Measurements from ENCODE around the gene SP110.

Gene SP110

DNA sequence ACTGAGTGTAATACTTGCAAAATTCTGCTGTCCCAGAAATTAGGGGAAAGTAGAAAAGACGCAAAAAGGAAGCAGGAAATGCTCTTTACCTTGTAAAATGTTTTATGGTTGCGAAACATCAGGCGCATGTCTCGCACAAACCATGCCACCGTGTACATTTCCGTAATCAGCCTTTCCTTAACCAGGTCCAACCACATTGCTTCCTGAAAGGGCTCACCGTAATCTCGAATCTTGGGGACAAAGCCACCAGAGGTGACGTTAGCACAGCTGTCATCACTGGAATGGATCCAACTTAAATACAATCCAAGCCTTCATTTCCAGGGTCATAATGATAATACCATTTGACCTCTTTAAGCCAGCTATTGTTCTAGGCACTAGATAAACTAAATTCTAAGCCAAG lies 49.3 kb downstream of the SP110 start:
- DNase-seq (ENCODE audit: low read depth): no peak

DNA sequence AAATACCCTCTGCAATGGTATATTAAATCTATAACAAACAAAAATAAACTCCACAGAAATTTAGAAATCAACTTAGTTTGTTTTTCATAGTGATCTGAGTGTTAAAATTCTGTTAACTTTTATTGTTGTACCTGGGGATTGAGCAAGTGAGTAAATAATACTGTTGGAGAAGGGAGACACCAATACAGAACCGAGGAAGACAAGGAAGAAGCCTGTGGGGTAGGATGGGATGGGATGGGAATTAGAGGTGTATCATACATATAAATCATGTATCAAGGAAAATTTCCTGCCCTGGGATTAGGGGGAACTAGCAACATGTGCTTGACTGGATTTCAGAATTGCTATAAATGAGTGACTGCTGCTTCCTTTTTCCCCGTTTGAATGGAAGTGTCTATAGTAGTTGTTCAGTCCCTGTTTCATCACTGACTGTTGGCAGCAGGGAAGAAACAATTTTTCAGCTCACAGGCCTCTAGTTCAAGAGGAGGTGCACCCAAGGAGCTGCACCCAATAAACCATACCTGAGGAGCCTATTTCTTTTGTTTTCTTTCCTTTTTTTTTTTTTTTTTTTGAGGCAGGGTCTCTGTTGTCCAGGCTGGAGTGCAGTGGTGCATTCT lies 53.1 kb downstream of the SP110 start:
- DNase-seq (ENCODE audit: low read depth): no peak

DNA sequence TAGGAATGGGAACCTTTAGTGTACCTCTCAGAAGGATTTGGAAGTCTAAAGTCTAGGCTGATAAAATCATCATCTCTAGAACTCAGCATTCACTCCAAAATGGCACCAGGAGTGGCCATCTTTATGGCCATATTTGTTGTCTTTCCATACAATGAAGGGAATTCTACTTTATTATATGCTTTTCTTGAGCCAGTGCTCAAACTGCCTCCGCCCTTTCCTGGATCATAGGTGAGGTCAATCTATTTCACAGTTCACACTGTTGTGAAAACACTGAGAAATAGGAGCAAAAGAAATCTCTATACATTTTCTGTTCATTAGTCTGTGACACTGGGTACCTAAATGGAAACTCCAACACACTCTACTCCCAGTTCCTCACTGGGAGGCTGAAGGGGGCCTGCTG lies 55.6 kb downstream of the SP110 start:
- no peak for DNase-seq (ENCODE audit: low read depth)

DNA sequence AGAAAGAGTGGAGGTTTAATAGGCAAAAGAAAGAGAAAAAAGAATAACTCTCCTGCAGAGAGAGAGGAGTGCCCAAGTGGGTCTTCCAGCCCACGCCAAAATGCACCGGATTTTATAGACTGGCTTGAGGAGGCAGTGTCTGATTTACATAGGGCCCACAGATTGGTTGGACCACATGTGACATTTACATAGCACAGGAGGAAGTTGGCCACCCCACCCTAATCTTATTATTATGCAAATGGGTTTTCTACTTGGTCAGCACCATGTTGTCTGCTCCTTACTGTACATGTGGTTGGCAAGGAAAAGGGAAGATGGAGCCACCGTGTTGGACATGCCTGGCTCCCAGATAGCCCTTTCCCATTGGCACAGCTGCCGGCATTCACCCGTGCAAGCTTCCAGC lies 56.8 kb downstream of the SP110 start:
- no peak for DNase-seq (ENCODE audit: low read depth)

DNA sequence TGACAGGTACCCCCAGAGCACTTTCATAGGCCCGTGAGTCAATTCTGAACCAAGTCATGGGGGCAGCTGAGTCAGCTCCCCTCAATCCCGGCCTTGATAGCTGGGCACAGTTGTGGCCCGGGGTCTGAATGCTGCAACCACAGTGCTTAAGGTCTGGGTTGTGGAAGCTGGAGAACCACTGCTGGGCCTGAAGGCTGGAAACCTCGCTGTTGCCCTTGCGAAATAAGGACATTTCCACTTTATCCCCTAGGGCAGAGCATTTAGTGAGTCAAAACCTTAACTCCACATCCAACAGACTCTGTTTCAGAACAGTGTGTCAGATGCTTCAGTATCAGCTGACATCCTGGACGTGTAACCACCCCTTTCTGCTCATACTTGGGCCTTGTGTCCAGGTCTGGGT lies 58.6 kb downstream of the SP110 start:
- peak; percentile 26 for DNase-seq (ENCODE audit: low read depth)

DNA sequence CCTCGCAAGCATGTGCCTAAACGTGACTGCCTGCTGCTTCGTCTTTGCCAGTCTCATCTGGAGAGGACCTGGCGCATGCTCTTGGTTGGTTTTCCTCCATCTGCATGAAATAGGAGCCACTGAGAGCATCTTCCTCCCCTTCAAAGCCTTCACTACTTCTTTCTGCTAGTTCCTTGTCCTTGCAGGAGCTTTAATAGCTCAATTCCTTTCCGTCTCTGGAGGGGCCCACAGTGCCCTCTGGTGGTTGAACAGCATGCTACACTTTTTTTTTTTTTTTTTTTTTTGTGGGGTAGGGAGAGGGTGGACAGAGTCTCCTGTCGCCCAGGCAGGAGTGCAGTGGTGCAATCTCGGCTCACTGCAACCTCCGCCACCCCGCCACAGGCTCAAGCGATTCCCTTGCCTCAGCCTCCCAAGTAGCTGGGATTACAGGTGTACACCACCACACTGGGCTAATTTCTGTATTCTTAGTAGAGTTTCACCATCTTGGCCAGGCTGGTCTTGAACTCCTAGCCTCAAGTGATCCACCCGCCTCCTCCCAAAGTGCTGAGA lies 59.6 kb downstream of the SP110 start:
- peak; percentile 6 for DNase-seq (ENCODE audit: low read depth)

DNA sequence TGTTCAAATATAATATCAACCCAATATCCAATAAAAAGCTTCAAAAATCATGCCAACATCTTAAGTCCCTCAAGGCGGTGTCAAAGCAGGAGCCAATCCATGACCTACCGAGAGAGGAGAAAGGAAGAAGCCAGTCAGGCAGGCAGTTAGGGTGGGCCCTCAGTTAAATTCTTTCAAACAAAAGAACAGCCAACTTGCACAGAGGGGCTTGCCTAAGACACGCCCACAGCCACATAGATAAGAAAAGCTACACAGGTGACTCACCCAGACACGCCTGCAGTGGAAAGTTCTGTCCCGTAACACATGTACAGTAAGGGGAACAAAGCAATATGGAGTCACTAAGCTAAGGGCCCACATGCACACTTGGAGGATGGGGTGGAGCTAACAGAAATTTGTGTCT lies 61.3 kb downstream of the SP110 start:
- no peak for DNase-seq (ENCODE audit: low read depth)

DNA sequence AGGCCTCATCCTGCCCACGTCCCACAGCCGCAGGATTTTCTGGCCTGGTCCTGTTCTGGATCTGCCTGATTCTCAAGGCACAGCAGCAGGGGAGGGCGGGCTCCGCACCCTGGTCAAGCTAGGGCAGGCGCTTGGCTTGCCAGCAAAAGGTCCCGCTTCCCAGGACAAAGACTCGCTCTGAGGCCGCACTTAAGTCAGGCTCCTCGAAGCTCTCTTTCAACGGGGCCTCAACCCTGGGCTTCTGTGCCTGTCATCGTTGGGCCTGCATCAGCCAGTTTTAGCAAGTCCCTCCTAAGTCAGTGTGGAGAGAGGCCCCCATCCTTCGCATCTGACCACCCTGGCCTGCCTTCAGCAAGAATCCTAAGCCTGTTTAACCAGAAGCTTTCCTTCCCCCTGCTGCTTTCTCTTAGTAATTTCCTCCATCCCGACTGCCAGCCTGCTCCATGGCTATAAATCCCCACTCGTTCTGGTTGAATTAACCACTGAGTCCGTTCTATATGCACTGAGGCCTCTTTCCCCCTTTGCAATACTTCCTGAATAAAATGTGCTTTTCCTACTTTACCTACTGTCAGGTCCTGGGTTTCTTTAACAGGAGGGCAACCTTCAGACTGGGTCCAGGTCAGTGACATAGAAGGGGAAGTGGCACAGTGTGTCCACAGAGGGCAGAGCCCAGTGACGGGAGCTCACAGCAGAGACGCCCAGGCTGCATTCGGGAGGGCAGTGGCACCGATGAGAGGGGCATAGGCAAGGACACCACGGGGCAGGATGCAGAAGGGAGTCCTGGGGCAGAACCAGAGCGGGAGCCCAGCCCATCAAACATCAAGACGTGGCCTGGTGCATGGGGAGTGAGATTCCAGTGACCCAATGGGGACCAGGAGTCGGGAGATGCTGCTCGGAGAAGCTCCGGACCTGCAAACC lies 62.7 kb downstream of the SP110 start:
- no peak for DNase-seq (ENCODE audit: low read depth)

DNA sequence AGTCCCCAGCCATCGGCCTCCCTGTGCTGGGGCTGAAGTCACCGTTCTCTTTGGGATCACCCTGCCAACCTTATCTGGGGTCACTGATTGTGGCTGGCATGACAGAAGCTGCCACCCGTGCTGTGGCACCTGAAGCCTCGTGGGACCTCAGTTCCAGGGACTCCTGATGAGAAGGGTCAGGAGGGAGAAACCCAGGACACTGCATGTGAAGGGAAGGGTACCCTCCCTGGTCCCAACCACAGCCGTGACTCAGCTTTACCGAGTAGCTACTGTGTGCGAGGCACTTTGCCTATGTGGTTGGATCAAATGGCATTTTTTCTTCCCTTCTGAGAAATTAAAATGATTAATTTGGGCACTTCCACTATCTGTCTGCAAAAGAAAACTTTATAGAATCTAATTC lies 64.4 kb downstream of the SP110 start:
- DNase-seq (ENCODE audit: low read depth): no peak

DNA sequence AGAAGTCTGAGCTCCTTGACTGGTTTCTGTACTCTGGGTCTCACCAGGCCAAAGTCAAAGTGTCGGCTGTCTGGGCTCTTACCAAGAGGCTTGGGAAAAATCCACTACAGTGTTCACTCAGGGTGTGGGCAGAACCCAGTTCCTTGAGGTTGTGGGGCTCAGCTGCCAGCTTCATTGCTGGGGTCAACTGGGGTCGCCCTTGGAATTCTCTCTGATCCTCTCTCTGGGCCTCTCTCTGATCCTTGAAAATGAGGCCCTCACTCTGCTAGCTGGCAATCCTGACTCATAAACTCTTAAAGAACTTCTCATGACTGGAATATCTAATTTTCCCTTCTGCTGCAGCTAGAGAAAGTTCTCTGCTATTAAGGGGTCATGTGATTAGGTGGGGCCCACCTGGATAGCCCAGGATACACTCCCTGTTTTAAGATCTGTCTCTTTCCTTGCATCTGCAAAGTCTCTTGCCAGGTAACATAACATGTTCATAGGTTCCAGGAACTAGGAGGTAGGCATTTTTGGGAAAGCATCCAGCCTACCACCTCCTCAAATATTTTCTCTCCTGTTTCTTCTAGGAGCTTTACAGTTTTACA lies 66.3 kb downstream of the SP110 start:
- DNase-seq (ENCODE audit: low read depth): no peak

DNA sequence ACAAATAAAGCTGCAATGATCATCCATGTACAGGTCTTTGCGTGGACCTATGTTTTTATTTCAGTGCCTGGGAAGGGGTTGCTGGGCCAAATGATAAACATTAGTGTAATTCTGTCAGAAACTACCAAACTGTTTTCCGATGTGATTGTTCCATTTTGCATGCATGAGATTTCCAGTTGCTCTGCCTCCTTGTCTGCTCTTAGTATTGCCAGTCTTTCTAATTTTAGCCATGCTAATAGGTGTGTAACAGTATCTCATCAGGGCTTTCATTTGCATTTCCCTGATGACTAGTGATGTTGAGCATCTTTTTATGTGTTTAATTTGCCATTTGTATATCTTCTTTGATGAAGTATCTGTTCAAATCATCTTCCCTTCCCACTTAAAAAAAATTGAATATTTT lies 67.5 kb downstream of the SP110 start:
- DNase-seq (ENCODE audit: low read depth): no peak

DNA sequence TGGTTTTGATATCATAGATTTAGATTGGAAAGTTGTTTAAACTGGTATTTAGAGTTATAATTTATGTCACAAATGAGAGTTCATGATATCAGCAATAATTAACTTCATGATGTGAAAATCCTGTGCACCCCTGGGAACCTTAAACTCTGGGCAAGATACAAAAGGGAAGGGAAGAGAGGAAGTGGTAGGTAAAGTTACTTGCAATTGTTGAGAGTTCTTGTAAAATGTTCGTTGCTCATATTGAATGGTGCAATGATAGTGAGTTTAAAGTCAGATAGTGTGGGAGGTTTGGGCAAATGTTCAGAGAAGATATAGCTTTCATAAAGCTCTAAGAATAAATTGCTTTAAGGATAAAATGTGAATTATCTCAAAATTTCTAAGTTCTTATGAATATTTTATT lies 75.4 kb downstream of the SP110 start:
- no peak for DNase-seq (ENCODE audit: low read depth)

DNA sequence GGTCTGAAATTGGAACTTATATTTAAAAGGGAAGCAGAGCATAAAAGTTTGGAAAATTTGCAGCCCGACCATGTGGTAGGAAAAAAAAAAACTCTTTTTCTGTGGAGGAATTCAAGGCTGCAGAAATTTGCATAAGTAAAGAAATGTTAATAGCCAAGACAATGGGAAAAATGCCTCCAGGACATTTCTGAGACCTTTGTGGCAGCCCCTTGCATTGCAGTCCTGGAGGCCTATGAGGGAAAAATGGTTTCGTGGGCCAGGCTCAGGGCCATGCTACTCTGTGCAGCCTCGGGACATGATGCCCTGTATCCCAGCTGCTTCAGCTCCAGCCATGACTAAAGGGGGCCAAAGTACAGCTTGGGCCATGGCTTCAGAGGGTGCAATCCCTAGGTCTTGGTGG lies 79.1 kb downstream of the SP110 start:
- no peak for DNase-seq (ENCODE audit: low read depth)

DNA sequence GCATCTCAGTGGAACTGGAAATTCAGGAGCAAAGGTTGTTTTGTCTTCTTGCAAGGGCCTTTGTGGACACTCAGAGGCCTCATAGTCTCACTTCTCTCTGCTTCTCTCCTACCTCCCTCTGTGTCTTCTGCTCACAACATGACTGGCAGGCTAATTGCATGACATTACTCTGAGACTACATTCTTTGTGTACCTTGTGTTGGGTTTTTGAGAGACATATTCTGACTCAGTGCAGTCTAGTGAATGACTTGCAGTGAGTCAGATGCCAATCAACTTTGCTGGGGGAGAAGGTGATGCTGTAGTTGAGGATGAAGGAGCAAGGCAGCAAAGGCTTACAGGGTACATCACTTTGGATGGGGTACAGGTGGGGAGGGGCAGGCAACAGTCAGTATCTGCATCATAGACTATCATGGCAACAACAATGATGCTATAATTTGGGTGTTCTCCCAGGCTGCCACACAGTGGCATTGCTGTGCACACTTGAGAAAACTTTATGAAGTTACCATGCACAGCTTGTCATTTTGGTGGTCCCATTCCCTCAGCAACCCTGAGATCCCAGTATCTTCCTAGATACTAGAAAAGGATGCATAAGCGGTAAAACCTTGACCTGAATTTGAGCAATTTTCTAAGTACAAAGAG lies 81.8 kb downstream of the SP110 start:
- no peak for DNase-seq (ENCODE audit: low read depth)

DNA sequence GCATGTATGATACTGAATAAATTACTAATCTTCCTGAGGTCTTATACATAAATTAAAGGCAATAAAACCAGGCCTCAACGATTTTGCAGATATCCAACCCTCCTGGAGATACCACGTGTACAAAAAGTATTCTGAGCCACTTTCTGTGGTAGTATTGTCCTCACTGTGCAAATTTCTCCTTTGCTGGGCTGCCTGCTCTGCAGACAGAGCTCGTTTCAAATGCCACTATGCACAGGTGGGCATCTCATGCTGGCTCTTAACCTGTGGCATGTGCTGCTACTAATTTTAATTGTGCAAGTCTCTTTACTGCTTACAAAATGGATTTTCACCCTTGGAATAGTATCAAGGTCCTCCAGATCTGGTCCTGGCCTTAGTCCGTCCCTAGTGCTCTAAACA lies 84.7 kb downstream of the SP110 start:
- no peak for DNase-seq (ENCODE audit: low read depth)

DNA sequence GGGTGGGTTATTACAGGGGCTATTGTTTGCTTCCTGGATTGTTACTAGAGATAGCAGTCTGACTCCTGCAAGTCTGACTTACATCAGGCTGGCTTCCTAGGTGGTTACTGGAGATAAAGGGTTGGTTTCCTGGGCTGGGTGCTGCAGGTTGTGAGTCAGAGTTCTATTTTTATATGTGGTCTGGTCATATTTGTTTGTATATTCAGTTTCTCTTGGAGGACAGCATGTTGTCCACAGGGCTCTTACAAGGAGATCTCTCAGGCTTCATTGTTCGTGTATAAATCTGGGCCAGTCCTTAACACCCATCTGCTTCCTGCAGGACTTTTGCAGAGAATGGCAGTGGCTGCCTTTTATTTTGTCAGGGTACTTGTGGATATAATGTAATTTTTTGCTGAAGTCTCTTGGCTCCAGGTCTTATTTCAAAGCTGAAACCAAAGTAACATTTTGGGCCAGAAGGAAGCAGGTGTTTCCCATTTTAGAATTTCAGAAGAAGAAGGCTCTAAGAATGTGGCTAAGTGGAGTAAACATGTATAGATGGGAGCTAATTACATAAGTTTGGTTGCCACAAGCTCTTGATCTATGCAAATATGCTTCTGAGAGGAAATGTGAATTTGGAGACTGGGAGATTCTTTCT lies 85.2 kb downstream of the SP110 start:
- peak; percentile 42 for DNase-seq (ENCODE audit: low read depth)

DNA sequence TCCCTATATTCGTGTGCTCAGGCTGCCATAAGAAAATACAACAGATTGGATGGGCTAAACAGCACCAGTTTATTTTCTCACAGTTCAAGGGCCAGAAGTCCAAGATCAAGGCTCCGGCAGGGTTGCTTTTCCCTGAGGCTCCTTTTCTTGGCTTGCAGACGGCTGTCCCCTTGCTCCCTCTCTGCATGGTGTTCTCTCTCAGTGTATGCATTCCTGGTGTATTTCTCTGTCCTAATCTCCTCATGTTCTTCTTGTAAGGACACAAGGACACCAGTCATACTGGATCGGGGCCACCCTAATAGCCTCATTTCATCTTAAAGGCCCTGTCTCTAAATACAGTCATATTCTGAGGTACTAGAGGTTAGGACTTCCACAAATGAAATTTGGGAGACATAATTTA lies 88.4 kb downstream of the SP110 start:
- no peak for DNase-seq (ENCODE audit: low read depth)

DNA sequence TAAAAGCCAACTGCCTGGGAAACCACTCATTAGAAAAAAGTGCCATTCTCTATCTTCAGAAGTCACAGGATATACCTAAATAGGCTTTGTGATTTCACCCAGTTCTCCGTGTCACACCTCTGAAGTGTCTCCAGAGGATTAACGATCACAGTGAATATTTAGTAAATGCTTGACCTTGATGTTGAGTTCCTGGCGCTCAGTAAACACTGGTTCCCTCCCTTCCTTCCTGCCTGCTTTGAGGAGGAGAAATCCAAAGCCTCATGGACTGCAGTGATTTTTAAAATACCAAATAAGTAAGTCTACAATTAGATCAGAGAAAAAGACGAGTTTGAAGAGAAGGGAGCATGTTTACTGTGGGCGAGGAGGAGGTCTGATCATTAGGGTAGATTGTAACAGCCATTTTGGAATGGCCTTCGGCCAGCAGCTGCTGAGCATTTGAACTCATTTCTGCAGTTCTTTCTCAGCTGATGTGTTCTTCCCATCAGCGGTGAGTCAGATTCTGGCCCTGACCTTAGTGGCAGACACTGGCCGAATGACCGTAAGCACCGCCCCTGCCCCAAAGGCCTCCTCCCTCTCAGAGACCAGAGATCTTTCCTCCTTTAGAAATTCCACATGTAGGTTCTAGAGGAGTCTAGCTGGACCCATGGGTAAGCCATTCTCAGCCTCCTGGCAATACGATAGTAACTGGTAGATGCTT lies 89.0 kb downstream of the SP110 start:
- DNase-seq (ENCODE audit: low read depth): peak; percentile 37

DNA sequence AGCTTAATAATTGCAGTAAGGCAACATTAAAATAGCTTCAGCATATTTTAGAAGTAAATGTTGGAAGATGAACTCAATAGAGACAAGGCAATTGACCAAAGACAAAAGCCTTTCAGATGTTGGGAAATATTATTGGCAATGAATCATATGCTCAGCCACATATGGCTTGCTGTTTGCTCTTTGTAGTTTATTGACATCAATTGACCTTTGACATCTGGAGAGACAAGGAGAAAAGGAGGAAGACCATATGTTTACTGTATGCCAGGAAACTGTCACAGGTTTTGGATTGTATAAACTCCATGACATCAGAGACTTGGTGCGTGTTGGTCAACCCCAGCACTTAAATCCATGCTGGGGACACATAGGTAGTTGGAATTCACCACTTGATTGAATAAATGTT lies 90.4 kb downstream of the SP110 start:
- no peak for DNase-seq (ENCODE audit: low read depth)

DNA sequence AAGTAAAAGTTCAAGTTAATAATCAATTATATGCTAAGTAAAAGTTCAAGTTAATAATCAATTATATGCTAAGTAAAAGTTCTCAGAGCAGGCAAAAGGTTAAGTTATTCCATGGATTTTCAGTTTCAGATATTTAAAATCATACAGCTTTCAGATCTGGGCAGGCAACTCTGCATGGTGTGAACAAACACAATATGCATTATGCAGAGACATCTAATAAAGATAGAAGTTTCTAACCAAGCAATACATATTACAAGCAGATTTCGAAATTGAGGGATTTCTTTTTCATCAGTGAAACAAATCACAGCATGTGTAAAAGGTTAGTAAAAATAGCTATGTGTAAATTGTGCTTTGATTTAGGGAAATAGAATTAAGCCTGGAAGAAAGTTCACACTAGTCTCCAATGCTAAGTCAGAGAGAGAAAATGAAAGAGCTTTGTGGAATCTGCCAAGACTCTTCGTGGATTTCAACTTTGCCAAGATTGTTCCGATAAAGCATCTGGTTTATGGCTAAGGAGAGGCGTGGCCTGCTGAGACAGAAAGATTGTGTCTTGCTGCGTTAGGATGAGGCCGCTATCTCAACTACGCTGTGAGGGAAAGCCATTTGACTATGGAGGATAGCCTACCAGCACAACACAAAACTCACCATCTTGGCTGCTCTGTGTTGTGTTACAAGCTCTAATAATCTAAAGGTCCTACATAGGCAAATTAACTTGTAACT lies 91.0 kb downstream of the SP110 start:
- peak; percentile 47 for DNase-seq (ENCODE audit: low read depth)

DNA sequence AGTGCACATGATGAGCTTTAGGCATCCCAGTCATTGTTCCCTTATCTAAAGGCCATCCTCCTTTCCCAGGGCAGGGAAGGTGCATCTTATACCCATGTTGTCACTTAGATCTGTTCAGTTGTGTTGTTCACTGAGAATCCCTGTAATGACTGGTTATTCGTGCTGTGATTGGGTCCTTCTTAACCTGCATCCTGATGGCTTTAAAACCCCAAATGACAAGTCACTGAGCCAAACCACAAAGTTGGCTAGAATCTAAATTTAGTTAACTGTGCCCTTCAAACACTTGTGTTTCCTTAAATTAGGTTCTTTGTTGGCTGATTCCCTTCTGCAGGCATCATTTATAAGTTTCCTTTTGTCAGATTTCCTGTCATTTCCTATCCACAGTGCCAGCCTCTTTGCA lies 92.6 kb downstream of the SP110 start:
- no peak for DNase-seq (ENCODE audit: low read depth)

Measured in GM04503 (cell line).